HG02938 (cell line): ENCODE measurements around the gene CEP290.
A peak's percentile ranks its signal among the peaks of the same experiment; 100 is the strongest.
"Not testable (repeated sequence)": the region's sequence is repeated elsewhere in the genome, so short reads cannot be mapped to it uniquely, and the experiment has no call there.

ENCODE experiments used
- ATAC-seq: cut with Tn5 transposase; IDR thresholded peaks from one replicate; pipeline ENCODE4 v1.9.1; 2021; ENCODE audit warnings: mild to moderate bottlenecking, moderate library complexity; ENCODE audit not compliant: unreplicated experiment

The CEP290 gene

GRCh38 chr12:88057994-88058718 lies 83.7 kb downstream of the CEP290 start:
- ATAC-seq: peak; percentile 37

GRCh38 chr12:88056571-88056970 lies 85.3 kb downstream of the CEP290 start:
- ATAC-seq: no peak

- no peak for ATAC-seq
Observed at GRCh38 chr12:88052686-88053085, 89.2 kb downstream of the CEP290 start.

- ATAC-seq: no peak
Observed at GRCh38 chr12:88044035-88044434, 97.9 kb downstream of the CEP290 start.

- no peak for ATAC-seq
Observed at GRCh38 chr12:88037770-88038169, 104.1 kb downstream of the CEP290 start.

- no peak for ATAC-seq
Observed at GRCh38 chr12:88036353-88036965, 105.4 kb downstream of the CEP290 start.

GRCh38 chr12:88035907-88036289 lies 106.0 kb downstream of the CEP290 start:
- peak; percentile 27 for ATAC-seq

- ATAC-seq: peak; percentile 99
Observed at GRCh38 chr12:88035271-88035906, 106.5 kb downstream of the CEP290 start.

GRCh38 chr12:88031161-88031560 lies 110.7 kb downstream of the CEP290 start:
- not testable (repeated sequence) for ATAC-seq

- ATAC-seq: no peak
Observed at GRCh38 chr12:88029093-88029665, 112.7 kb downstream of the CEP290 start, which contains the start of gene C12orf50. Gene C12orf50 (minus strand): TSS chr12:88029401. CDS start chr12:88026962, 2,439 bp downstream.

- no peak for ATAC-seq
Observed at GRCh38 chr12:88026196-88026595, 115.7 kb downstream of the CEP290 start.

GRCh38 chr12:88017964-88018363 lies 123.9 kb downstream of the CEP290 start:
- no peak for ATAC-seq

- ATAC-seq: no peak
Observed at GRCh38 chr12:88015825-88016224, 126.1 kb downstream of the CEP290 start.

GRCh38 chr12:88011755-88012154 lies 130.1 kb downstream of the CEP290 start:
- ATAC-seq: no peak

GRCh38 chr12:88006351-88006750 lies 135.5 kb downstream of the CEP290 start:
- ATAC-seq: no peak

- no peak for ATAC-seq
Observed at GRCh38 chr12:88001327-88001726, 140.6 kb downstream of the CEP290 start.
